Hypothalamus (tissue), 51 donors: Measurements from ENCODE around the gene TMEM263.
"Not testable (repeated sequence)": the region's sequence is repeated elsewhere in the genome, so short reads cannot be mapped to it uniquely, and the experiment has no call there.

Experiments
- DNase-seq, 51 donors: peaks; one replicate each; lab custom pipeline; 2025; lab: John Stamatoyannopoulos, UW

Gene TMEM263

GRCh38 chr12:106982229-106982628, 26.5 kb downstream of the TMEM263 start:
- DNase-seq = no peak

GRCh38 chr12:106984588-106985137, 29.0 kb downstream of the TMEM263 start:
- DNase-seq = no peak

GRCh38 chr12:106985479-106985878, 29.8 kb downstream of the TMEM263 start:
- DNase-seq = no peak

GRCh38 chr12:106986135-106986534, 30.4 kb downstream of the TMEM263 start:
- DNase-seq = no peak

- DNase-seq = peak; percentile 37 to 97 (median 93)
These were observed 31.1 kb downstream of the TMEM263 start, which contains the start of gene MTERF2 for GRCh38 chr12:106986625-106987389. MTERF2 (minus strand) TSS chr12:106987146; CDS start chr12:106978714, 8,432 bp downstream.

- DNase-seq = no peak
These were observed 32.1 kb downstream of the TMEM263 start for GRCh38 chr12:106987846-106988245.

- DNase-seq = no peak
These were observed 39.0 kb downstream of the TMEM263 start for GRCh38 chr12:106994579-106995220.

GRCh38 chr12:106996102-106996501, 40.4 kb downstream of the TMEM263 start:
- DNase-seq = not testable (repeated sequence)

- DNase-seq = no peak
These were observed 42.2 kb downstream of the TMEM263 start for GRCh38 chr12:106997916-106998315.

GRCh38 chr12:106999446-106999845, 43.7 kb downstream of the TMEM263 start:
- DNase-seq = no peak

- not testable (repeated sequence) for DNase-seq
These were observed 47.0 kb downstream of the TMEM263 start for GRCh38 chr12:107002665-107003064.

- DNase-seq = no peak
These were observed 51.7 kb downstream of the TMEM263 start for GRCh38 chr12:107007411-107007810.

GRCh38 chr12:107011519-107011918, 55.8 kb downstream of the TMEM263 start:
- no peak for DNase-seq

GRCh38 chr12:107012736-107013425, 57.2 kb downstream of the TMEM263 start:
- DNase-seq = no peak

GRCh38 chr12:107014055-107014454, 58.3 kb downstream of the TMEM263 start:
- no peak for DNase-seq

- DNase-seq = peak in 1 of 51 donors; percentile 1
These were observed 61.3 kb downstream of the TMEM263 start for GRCh38 chr12:107017042-107017441.

GRCh38 chr12:107019546-107019945, 63.8 kb downstream of the TMEM263 start:
- DNase-seq = no peak
